GM12801 (cell line): ENCODE measurements around the gene GHRL.

Source experiments
- CTCF ChIP-seq: IDR thresholded peaks from one replicate; pipeline ENCODE4 v1.5.1; 2011; ENCODE audit warnings: control low read depth; ENCODE audit not compliant: insufficient read length; ENCODE audit errors: extremely low read depth

The GHRL gene

GRCh38 chr3:10292505-10293419 is at the start of gene GHRL:
Gene GHRL (minus strand): TSS chr3:10292947. CDS start chr3:10290180, 2,767 bp downstream.
- TF ChIP-seq CTCF: no peak

- TF ChIP-seq CTCF: no peak
These were observed 49.2 kb upstream of the GHRL start for GRCh38 chr3:10341901-10342398.

GRCh38 chr3:10340476-10340875 is 47.7 kb upstream of the GHRL start:
- no peak for TF ChIP-seq CTCF

GRCh38 chr3:10340046-10340445 is 47.3 kb upstream of the GHRL start:
- TF ChIP-seq CTCF: no peak

- TF ChIP-seq CTCF: no peak
These were observed 46.7 kb upstream of the GHRL start for GRCh38 chr3:10339376-10339955.

GRCh38 chr3:10338591-10339353 is 46.0 kb upstream of the GHRL start:
- no peak for TF ChIP-seq CTCF

GRCh38 chr3:10338164-10338470 is 45.4 kb upstream of the GHRL start:
- no peak for TF ChIP-seq CTCF
